Thoracic aorta (tissue), 2 donors: ENCODE measurements around the gene SERPINA3. TPM values are rescaled to one million over a fixed set of nuclear protein-coding genes. Genes with fewer than 3 reads are reported as not detected.
A peak's percentile ranks its signal among the peaks of the same experiment; 100 is the strongest.

Experiments
- ATAC-seq: fragments of 150-250 bp; one replicate; pipeline ENCODE4 v1.8.0; 2017; ENCODE audit warnings: low read depth; ENCODE audit not compliant: insufficient number of reproducible peaks, low FRiP score
- DNase-seq: peaks from one replicate; pipeline ENCODE4 v3.0.0-alpha.2; 2020; ENCODE audit warnings: low spot score
- H3K27ac ChIP-seq, 2 donors: fragments of 200-600 bp; sonication (generic); 1 replicate in 1 of 2; 2 replicates in 1 of 2; pipeline ENCODE4 v1.5.1; 2016; ENCODE audit warnings: mild to moderate bottlenecking in 2 of 2, moderate library complexity in 2 of 2
- H3K27me3 ChIP-seq: fragments of 200-600 bp; sonication (generic); replicated peaks from 2 replicates; pipeline ENCODE4 v1.6.0; 2016; ENCODE audit warnings: mild to moderate bottlenecking; ENCODE audit not compliant: insufficient read depth
- H3K36me3 ChIP-seq: fragments of 200-600 bp; sonication (generic); one replicate; pipeline ENCODE4 v1.5.1; 2016
- H3K4me1 ChIP-seq, 2 donors: fragments of 200-600 bp; sonication (generic); 1 replicate in 1 of 2; 2 replicates in 1 of 2; pipeline versions ENCODE4 v1.5.1 to v1.6.0; 2016; ENCODE audit warnings: low read depth in 2 of 2, mild to moderate bottlenecking in 1 of 2; ENCODE audit not compliant: control insufficient read depth in 1 of 2
- H3K4me3 ChIP-seq: fragments of 200-600 bp; sonication (generic); 2 replicates; pipeline ENCODE4 v1.5.1; 2016; ENCODE audit warnings: mild to moderate bottlenecking
- H3K9me3 ChIP-seq: fragments of 200-600 bp; sonication (generic); 2 replicates; pipeline ENCODE4 v1.5.1; 2016
- total RNA-seq, 2 donors: library from RNA; depleted of rRNA; stranded (reverse); fragments of >200 nt; gene quantifications; one replicate each; pipeline versions ENCODE4 v1.1.0 to v1.2.3, GENCODE V29; 2016
- TF ChIP-seq, protein P1 (sequence below): fragments of 200-600 bp; sonication (generic); IDR thresholded peaks from one replicate; pipeline ENCODE4 v1.5.1; 2019; ENCODE audit warnings: antibody characterized with exemption

Gene SERPINA3
- total RNA-seq, 2 donors from 2014 or later = 140 to 252 TPM

DNA sequence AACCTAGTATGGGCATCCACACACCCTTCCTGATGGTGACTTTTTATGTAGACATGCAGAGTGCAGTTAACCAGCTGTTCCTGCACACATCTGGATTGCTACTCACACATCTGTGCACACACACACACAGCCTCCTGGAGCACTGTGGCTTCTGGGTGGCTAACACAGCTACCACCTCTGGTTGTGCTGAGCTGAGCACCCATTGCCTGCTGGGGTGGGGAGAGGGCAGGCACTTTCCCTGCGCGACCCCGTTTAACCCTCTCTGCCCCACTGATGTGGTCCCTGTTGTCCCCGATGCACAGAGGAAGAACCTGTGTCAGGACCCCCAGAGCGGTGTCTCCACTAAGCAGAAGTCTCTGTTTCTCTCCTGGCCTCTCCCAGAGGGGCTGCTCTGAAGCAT lies 14.4 kb upstream of the SERPINA3 start:
- H3K4me1 ChIP-seq = peaks cover 23 to 44% of the 10 kb centered on the region in 2 donors
- H3K4me3 ChIP-seq = no peak overlapping the region
- ATAC-seq (no peak), DNase-seq (no peak)
- no peak overlapping the region for H3K27ac ChIP-seq
- H3K9me3 ChIP-seq = no peaks in the 10 kb centered on the region
- H3K27me3 ChIP-seq = no peaks in the 10 kb centered on the region
- TF ChIP-seq, protein P1, sequence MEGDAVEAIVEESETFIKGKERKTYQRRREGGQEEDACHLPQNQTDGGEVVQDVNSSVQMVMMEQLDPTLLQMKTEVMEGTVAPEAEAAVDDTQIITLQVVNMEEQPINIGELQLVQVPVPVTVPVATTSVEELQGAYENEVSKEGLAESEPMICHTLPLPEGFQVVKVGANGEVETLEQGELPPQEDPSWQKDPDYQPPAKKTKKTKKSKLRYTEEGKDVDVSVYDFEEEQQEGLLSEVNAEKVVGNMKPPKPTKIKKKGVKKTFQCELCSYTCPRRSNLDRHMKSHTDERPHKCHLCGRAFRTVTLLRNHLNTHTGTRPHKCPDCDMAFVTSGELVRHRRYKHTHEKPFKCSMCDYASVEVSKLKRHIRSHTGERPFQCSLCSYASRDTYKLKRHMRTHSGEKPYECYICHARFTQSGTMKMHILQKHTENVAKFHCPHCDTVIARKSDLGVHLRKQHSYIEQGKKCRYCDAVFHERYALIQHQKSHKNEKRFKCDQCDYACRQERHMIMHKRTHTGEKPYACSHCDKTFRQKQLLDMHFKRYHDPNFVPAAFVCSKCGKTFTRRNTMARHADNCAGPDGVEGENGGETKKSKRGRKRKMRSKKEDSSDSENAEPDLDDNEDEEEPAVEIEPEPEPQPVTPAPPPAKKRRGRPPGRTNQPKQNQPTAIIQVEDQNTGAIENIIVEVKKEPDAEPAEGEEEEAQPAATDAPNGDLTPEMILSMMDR = no peak
- H3K36me3 ChIP-seq = no peaks in the 10 kb centered on the region

DNA sequence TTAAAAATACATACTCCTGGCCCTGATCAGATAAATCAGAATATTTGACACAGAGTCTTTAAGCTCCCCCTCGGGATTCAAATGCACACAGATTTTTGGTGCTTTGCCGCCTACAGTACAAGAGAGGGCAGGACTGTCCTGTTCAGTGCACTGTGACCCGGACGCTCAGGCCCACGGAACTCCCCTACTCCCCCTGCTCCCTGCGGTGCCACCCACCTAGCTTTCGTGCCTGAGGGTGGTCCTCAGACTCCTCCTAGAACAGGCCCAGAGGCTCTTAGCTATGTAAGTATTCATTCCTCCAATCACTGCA lies 13.7 kb upstream of the SERPINA3 start:
- TF ChIP-seq, protein P1 = no peak
- Histone ChIP-seq H3K9me3 (no peaks in the 10 kb centered on the region), H3K4me3 (no peak overlapping the region), H3K27me3 (no peaks in the 10 kb centered on the region), H3K27ac (peak overlapping the region; percentile 83 to 84), H3K4me1 (peaks cover 23 to 47% of the 10 kb centered on the region in 2 donors), H3K36me3 (no peaks in the 10 kb centered on the region)
- DNase-seq = no peak
- ATAC-seq = no peak

DNA sequence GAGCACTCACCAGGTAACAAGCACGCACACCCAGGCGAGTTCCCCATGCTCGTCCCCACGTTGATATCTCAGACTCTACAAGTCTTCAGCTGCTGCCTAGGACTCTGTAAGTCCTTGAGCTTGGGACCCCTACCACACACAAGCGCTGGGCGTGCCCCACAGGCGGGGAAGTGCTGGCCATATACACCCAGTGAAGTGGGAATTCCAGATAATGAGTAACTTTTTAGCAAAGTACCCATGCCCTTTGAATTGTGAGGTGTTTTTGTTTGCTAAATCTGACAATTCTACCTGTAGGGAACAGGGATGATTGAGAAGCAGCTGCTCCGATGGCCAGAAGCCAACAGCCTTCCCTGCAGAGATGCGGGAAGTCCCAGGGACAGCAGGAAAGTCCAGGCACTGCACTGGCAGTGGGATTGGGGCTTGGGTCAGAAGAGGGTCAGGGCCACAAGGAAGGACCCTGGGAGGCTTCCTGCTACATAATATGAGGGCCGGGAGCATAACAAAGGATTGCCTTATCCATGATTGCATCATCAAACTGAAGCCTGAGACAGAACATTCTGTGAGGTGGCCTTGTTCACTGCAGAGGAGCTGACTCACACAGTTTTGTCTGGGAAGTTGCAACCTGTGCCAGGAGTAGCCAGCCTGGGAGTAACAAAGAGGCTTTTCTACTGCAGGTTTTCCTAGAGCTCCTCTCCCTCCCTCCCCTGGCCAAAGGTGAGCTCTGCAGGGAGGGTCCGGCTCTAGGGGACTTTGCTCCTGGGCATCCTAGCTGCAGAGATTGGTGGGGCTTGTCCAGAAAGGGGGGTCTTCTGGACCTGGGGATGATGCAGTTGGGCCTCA lies 13.2 kb upstream of the SERPINA3 start:
- ATAC-seq = peak; percentile 75
- H3K27me3 ChIP-seq = no peaks in the 10 kb centered on the region
- H3K27ac ChIP-seq = peak overlapping the region; percentile 83 to 84
- TF ChIP-seq, protein P1 = no peak
- no peaks in the 10 kb centered on the region for H3K9me3 ChIP-seq
- H3K4me3 ChIP-seq = no peak overlapping the region
- peak; percentile 40 for DNase-seq
- peaks cover 23 to 47% of the 10 kb centered on the region in 2 donors for H3K4me1 ChIP-seq
- H3K36me3 ChIP-seq = no peaks in the 10 kb centered on the region

DNA sequence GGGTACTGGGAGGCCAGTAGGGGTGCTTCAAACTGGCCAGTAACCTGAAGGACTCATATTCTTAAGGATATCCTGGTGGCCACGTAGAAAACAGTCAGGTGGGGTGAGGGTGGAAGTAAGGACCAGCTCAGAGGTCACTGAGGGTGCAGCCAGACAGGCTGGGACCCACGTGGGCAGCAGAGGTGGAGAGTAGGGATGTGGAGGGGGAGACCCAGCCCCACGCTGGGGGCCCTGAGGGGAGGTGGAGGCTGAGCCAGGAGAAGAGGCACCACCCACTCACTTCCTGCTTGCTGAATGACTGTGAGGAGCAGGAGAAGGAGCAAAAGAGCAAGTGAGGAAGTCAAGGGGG lies 12.6 kb upstream of the SERPINA3 start:
- no peaks in the 10 kb centered on the region for H3K36me3 ChIP-seq
- peaks cover 23 to 47% of the 10 kb centered on the region in 2 donors for H3K4me1 ChIP-seq
- no peak for DNase-seq
- H3K27me3 ChIP-seq = no peaks in the 10 kb centered on the region
- no peak for ATAC-seq
- H3K4me3 ChIP-seq = no peak overlapping the region
- TF ChIP-seq, protein P1 = no peak
- H3K27ac ChIP-seq = peak overlapping the region; percentile 83 to 84
- H3K9me3 ChIP-seq = no peaks in the 10 kb centered on the region

DNA sequence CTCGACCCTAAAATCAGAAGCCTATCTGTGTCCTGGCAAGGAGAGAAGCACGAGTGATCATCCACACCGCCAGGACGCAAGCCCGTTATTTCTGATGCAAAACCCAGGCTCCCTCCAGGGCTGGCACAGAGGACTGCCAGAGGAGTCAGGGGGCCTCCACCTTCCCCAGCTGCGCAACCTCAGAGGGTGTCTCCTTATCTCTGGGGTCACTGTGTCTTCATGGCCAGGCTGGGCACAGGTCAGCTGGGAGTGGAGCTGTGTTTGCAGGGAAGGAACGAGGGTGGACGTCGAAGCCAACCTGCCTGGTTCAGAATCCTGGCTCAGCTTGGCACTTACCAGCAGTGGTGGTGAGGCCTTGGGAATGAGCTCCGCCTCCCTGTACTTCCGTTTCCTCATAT lies 12.0 kb upstream of the SERPINA3 start:
- Histone ChIP-seq H3K4me1 (peaks cover 23 to 47% of the 10 kb centered on the region in 2 donors), H3K9me3 (no peaks in the 10 kb centered on the region), H3K27ac (peak overlapping the region; percentile 83 to 84), H3K27me3 (no peaks in the 10 kb centered on the region), H3K36me3 (no peaks in the 10 kb centered on the region), H3K4me3 (no peak overlapping the region)
- DNase-seq (no peak), ATAC-seq (no peak)
- TF ChIP-seq, protein P1 = no peak
